Breast epithelium (tissue), 4 donors: ENCODE measurements around the gene MAPKAP1. TPM values are rescaled to one million over a fixed set of nuclear protein-coding genes. Genes with fewer than 3 reads are reported as not detected.

Experiments
- DNase-seq, 2 donors: peaks; one replicate each; pipeline ENCODE4 v3.0.0-alpha.2; 2019; ENCODE audit warnings: low spot score in 2 of 2
- H3K27ac ChIP-seq, 2 donors: fragments of 200-600 bp; sonication (generic) in 1 of 2; one replicate each; pipeline ENCODE4 v1.5.1; 2016 to 2019; ENCODE audit warnings: mild to moderate bottlenecking in 1 of 2
- H3K27me3 ChIP-seq, 2 donors: fragments of 200-600 bp; sonication (generic) in 1 of 2; one replicate each; pipeline versions ENCODE4 v1.5.1 to v1.6.0; 2017 to 2019; ENCODE audit warnings: control low read depth in 1 of 2, mild to moderate bottlenecking in 1 of 2
- H3K36me3 ChIP-seq: fragments of 200-600 bp; one replicate; pipeline ENCODE4 v1.5.1; 2019
- H3K4me1 ChIP-seq, 2 donors: fragments of 200-600 bp; sonication (generic); one replicate each; pipeline ENCODE4 v1.5.1; 2016 to 2019; ENCODE audit warnings: control low read depth in 1 of 2
- H3K4me3 ChIP-seq, 3 donors: fragments of 200-600 bp; sonication (generic); 1 replicate in 2 of 3; 2 replicates in 1 of 3; pipeline ENCODE4 v1.5.1; 2016 to 2019; ENCODE audit warnings: mild to moderate bottlenecking in 3 of 3, moderate library complexity in 2 of 3
- H3K9me3 ChIP-seq, 2 donors: fragments of 200-600 bp; sonication (generic) in 1 of 2; one replicate each; pipeline ENCODE4 v1.5.1; 2016 to 2019; ENCODE audit warnings: control low read depth in 1 of 2
- POLR2A ChIP-seq: fragments of 450-650 bp; IDR thresholded peaks from one replicate; pipeline ENCODE4 v1.6.1; 2016; ENCODE audit warnings: antibody characterized with exemption, mild to moderate bottlenecking, moderate library complexity
- POLR2AphosphoS5 ChIP-seq, 3 donors: sonication (generic); formaldehyde crosslinking; IDR thresholded peaks; one replicate each; pipeline ENCODE4 v1.6.1; 2017; ENCODE audit warnings: antibody characterized with exemption in 3 of 3
- intact Hi-C: fragments of 100-400 bp; cut with DNase I; formaldehyde crosslinking; loops from one replicate; pipeline ENCODE4 v1.15.1; 2023; ENCODE audit warnings: low total_unique reads
- total RNA-seq, 3 donors: library from RNA; depleted of rRNA; stranded (reverse); fragments of >200 nt; gene quantifications; one replicate each; pipeline ENCODE4 v1.1.0, GENCODE V29; 2016
- TF ChIP-seq, protein P1 (sequence below), 3 donors: fragments of 450-650 bp; IDR thresholded peaks; one replicate each; pipeline ENCODE4 v1.5.1; 2016 to 2017; ENCODE audit warnings: antibody characterized with exemption in 3 of 3, mild to moderate bottlenecking in 3 of 3, moderate library complexity in 3 of 3

MAPKAP1 gene
- total RNA-seq, 3 donors from 2014 or later, result 61.3 to 81.9 (median 78.6) TPM

DNA sequence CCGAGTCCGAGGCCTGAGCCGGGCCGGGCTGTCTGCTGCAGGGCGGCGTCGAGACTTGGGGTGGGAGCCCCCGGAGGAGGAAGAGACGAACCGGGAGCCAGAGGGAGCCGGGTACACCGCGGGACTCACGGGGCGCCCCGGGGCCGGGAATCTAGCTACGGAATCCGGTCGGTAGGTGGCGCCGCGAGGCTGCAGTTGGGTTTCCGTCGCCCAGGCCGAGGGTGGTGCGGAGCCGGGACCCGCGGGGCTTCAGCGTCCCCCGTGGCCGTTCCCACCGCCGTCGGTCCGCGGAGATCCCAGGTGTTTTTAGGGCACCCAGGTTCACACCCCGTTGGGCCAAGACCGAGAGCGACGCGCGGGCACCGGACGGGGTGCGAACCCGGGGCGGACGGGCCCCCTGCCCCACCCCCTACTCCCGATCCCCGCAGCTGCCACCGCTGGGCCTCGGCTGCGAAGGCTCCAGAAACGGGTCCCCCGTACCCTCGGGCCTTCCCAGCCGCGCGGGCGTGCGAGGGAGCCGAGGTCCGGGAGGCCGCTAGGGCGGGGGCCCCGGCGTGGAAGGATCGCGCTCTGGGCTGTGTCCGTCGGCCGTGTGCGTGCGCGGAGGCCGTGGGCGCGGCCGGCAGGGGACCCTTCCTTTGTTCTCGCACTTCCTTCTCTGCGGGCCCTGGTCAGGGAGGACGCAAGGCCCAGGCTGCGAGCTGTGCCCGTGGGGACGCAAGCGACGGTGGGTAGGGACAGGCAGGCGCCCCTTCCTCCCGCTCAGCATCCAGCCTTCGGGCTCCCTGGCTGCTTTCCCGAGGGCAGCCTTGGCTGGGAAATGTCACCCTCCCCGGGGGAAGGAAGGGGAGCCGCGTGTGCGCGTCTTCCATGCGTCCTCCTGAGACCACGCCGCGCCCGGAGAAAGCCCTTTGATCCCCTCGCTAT, 298.8 kb downstream of the MAPKAP1 start:
- peak; percentile 20 to 80 for DNase-seq
- H3K27me3 ChIP-seq, result no peaks in the 10 kb centered on the region
- H3K36me3 ChIP-seq, result no peaks in the 10 kb centered on the region
- no peaks in the 10 kb centered on the region for H3K4me1 ChIP-seq
- no peak for TF ChIP-seq POLR2A
- TF ChIP-seq, protein P1, sequence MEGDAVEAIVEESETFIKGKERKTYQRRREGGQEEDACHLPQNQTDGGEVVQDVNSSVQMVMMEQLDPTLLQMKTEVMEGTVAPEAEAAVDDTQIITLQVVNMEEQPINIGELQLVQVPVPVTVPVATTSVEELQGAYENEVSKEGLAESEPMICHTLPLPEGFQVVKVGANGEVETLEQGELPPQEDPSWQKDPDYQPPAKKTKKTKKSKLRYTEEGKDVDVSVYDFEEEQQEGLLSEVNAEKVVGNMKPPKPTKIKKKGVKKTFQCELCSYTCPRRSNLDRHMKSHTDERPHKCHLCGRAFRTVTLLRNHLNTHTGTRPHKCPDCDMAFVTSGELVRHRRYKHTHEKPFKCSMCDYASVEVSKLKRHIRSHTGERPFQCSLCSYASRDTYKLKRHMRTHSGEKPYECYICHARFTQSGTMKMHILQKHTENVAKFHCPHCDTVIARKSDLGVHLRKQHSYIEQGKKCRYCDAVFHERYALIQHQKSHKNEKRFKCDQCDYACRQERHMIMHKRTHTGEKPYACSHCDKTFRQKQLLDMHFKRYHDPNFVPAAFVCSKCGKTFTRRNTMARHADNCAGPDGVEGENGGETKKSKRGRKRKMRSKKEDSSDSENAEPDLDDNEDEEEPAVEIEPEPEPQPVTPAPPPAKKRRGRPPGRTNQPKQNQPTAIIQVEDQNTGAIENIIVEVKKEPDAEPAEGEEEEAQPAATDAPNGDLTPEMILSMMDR (IDR thresholded peaks at IDR 0.05), result peak; percentile 25 to 81 (median 61)
- H3K27ac ChIP-seq, result no peak overlapping the region
- H3K4me3 ChIP-seq, result peak overlapping the region; percentile 60 to 68 (median 63)
- no peaks in the 10 kb centered on the region for H3K9me3 ChIP-seq
- intact Hi-C loops, result loop anchor here (5.0 kb wide), 2 partner anchors 194 to 339 kb away; partner anchors contain the start of gene PBX3

DNA sequence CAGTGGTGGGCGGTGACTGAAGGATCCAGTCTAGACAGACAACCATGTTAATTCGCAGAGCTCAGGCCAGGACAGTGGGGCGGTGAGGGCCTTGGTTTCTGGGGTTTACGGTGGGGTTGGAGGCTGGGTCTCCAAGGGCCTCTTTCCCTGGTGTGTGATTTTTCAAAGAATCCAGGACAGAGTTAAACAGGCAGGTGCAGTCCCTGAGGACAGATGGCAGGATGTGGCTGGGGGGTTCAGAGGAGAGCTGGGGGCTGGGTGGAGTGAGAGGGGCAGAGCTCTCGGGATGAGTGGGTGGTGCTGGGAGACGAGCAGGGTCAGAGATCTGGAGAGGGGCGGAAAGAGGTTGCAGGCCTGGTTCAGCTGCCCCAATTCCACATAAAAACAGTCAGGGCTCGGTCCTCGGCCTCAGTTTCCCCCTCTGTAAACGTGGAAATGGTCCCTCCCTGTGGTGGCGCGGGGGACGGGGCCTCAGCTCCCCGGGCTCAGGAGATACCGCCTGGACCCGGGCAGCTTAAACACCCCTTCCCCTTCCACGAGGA, 299.5 kb downstream of the MAPKAP1 start:
- Histone ChIP-seq H3K4me3 (peak overlapping the region; percentile 60 to 68 (median 63)), H3K27ac (no peak overlapping the region), H3K9me3 (no peaks in the 10 kb centered on the region), H3K36me3 (no peaks in the 10 kb centered on the region), H3K27me3 (no peaks in the 10 kb centered on the region), H3K4me1 (no peaks in the 10 kb centered on the region)
- intact Hi-C loops, result loop anchor here (5.0 kb wide), 2 partner anchors 195 to 340 kb away; partner anchors contain the start of gene PBX3
- TF ChIP-seq POLR2A, result no peak
- no peak for TF ChIP-seq POLR2AphosphoS5 (IDR thresholded peaks at IDR 0.05)
- TF ChIP-seq, protein P1 (IDR thresholded peaks at IDR 0.05), result no peak
- DNase-seq, result no peak

- no peak for TF ChIP-seq POLR2AphosphoS5 (IDR thresholded peaks at IDR 0.05)
- TF ChIP-seq POLR2A, result no peak
- TF ChIP-seq, protein P1 (IDR thresholded peaks at IDR 0.05), result no peak
- H3K4me1 ChIP-seq, result no peaks in the 10 kb centered on the region
- H3K27ac ChIP-seq, result no peak overlapping the region
- H3K27me3 ChIP-seq, result no peaks in the 10 kb centered on the region
- no peaks in the 10 kb centered on the region for H3K9me3 ChIP-seq
- intact Hi-C loops, result loop anchor here (5.0 kb wide), 2 partner anchors 196 to 341 kb away; partner anchors contain the start of gene PBX3
- no peak for DNase-seq
- no peak overlapping the region for H3K4me3 ChIP-seq
- no peaks in the 10 kb centered on the region for H3K36me3 ChIP-seq
Measured at GRCh38 chr9:125406810-125407087, 300.3 kb downstream of the MAPKAP1 start.

DNA sequence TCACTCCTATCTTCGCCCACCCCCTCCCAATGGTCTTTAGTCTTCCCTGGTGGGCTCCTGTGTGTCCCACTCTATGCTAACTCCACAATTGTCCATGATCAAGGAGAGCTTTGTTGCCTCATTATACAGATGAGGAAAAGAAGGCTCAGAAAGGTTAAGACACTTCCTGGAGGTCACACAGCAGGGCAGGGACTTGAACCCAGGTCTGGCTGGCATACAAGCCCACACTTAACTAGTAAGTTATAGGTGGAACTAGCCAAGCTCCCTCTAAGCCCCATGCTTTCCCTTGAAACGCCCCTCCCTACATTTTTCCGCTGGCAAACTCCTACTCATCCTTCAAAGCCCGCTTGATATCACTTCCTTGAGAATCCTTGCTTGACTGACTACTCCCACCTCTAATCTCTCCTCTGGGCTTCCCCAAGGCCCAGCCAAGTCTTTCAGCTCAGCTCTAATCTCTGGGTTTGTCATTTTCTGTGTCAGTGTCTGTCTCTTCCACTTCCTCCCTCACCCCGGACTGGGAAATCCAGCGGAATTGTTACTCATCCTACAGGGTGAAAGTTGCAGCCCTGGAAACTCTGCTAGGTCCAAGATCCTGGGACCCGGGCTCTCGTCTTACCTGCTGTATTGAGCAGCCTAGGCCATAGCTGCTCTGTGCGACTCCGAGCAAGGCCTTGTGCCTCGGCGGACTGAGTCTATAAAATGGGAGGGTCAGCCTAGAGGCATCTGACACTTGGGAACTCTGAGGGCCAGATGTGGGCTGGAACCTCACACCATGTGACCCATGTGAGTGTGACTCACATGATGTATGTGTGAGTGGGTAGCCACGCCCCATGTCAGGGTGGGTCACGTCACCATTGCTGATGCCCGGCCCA, 300.8 kb downstream of the MAPKAP1 start:
- no peaks in the 10 kb centered on the region for H3K27me3 ChIP-seq
- intact Hi-C loops, result loop anchor here (5.0 kb wide), 2 partner anchors 196 to 341 kb away; partner anchors contain the start of gene PBX3
- no peak for DNase-seq
- H3K36me3 ChIP-seq, result no peaks in the 10 kb centered on the region
- H3K4me3 ChIP-seq, result no peak overlapping the region
- H3K9me3 ChIP-seq, result no peaks in the 10 kb centered on the region
- no peak for TF ChIP-seq POLR2AphosphoS5 (IDR thresholded peaks at IDR 0.05)
- TF ChIP-seq POLR2A, result no peak
- TF ChIP-seq, protein P1 (IDR thresholded peaks at IDR 0.05), result no peak
- H3K4me1 ChIP-seq, result no peaks in the 10 kb centered on the region
- H3K27ac ChIP-seq, result no peak overlapping the region
